ENCODE measurements around the gene HEXIM1. TPM values are rescaled to one million over a fixed set of nuclear protein-coding genes. Genes with fewer than 3 reads are reported as not detected.

The HEXIM1 gene
- total RNA-seq, 4 donors from 2014 or later: 32.1 to 58.2 (median 45.3) TPM

DNA sequence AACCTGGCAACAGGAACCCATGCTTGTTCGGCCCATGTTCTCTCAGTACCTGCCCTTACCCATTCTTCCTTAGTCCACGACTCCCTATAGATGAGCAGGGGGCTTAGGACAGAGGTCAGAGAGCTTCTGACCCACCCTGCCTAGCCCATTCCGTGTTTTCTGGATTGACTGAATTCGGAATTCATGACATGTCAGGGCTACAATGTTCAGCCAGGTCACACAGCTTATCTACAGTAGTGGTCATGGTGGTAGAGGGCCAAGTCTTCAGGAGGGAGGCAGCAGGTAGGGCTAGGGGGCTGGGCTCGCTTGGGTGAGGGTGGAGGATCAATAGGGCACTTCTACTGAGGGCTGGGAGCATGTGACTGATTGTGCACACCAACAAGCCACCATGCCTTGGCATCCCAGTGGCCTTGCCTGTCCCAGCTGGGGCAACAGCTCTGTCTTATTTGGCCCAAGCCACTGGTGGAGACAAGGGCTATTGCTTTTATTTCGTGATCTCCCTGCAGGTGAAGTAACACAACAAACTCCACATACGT, 16.5 kb downstream of the HEXIM1 start:
- WGBS: 86% methylated on average over 6 of the region's 7 CpGs
- TF ChIP-seq, protein P1, sequence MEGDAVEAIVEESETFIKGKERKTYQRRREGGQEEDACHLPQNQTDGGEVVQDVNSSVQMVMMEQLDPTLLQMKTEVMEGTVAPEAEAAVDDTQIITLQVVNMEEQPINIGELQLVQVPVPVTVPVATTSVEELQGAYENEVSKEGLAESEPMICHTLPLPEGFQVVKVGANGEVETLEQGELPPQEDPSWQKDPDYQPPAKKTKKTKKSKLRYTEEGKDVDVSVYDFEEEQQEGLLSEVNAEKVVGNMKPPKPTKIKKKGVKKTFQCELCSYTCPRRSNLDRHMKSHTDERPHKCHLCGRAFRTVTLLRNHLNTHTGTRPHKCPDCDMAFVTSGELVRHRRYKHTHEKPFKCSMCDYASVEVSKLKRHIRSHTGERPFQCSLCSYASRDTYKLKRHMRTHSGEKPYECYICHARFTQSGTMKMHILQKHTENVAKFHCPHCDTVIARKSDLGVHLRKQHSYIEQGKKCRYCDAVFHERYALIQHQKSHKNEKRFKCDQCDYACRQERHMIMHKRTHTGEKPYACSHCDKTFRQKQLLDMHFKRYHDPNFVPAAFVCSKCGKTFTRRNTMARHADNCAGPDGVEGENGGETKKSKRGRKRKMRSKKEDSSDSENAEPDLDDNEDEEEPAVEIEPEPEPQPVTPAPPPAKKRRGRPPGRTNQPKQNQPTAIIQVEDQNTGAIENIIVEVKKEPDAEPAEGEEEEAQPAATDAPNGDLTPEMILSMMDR (IDR thresholded peaks at IDR 0.05): no peak
- TF ChIP-seq POLR2AphosphoS5 (IDR thresholded peaks at IDR 0.05): no peak
- TF ChIP-seq POLR2A (IDR thresholded peaks at IDR 0.05; ENCODE audit: low read depth): no peak
- no peak for TF ChIP-seq EP300 (IDR thresholded peaks at IDR 0.05)
- DNase-seq (ENCODE audit: extremely low spot score): no peak
- Histone ChIP-seq H3K4me1 (peaks cover 13 to 20% (median 16%) of the 10 kb centered on the region in 4 donors), H3K27me3 (no peaks in the 10 kb centered on the region), H3K36me3 (peaks cover 0 to 12% (median 9%) of the 10 kb centered on the region in 4 donors), H3K27ac (replicated peaks in 1 of 4) (no peak overlapping the region), H3K4me3 (no peak overlapping the region), H3K9me3 (no peaks in the 10 kb centered on the region)
- intact Hi-C loops (cut with DNase I): no loop called here

GRCh38 chr17:45168991-45169752, 20.9 kb downstream of the HEXIM1 start:
- peaks cover 25 to 44% (median 40%) of the 10 kb centered on the region in 4 donors for H3K4me1 ChIP-seq
- no peak overlapping the region for H3K4me3 ChIP-seq
- no peak for TF ChIP-seq POLR2A (IDR thresholded peaks at IDR 0.05; ENCODE audit: low read depth)
- TF ChIP-seq POLR2AphosphoS5 (IDR thresholded peaks at IDR 0.05): no peak
- TF ChIP-seq, protein P1 (IDR thresholded peaks at IDR 0.05): no peak
- no peak for TF ChIP-seq EP300 (IDR thresholded peaks at IDR 0.05)
- peaks cover 0 to 12% (median 10%) of the 10 kb centered on the region in 4 donors for H3K36me3 ChIP-seq
- intact Hi-C loops (cut with DNase I): no loop called here
- H3K27me3 ChIP-seq: no peaks in the 10 kb centered on the region
- peak overlapping the region in 3 of 4 donors; percentile 88 to 93 (median 88) for H3K27ac ChIP-seq (replicated peaks in 1 of 4)
- DNase-seq (ENCODE audit: extremely low spot score): no peak
- H3K9me3 ChIP-seq: no peaks in the 10 kb centered on the region
- WGBS: 91% methylated on average over 12 of the region's 43 CpGs

DNA sequence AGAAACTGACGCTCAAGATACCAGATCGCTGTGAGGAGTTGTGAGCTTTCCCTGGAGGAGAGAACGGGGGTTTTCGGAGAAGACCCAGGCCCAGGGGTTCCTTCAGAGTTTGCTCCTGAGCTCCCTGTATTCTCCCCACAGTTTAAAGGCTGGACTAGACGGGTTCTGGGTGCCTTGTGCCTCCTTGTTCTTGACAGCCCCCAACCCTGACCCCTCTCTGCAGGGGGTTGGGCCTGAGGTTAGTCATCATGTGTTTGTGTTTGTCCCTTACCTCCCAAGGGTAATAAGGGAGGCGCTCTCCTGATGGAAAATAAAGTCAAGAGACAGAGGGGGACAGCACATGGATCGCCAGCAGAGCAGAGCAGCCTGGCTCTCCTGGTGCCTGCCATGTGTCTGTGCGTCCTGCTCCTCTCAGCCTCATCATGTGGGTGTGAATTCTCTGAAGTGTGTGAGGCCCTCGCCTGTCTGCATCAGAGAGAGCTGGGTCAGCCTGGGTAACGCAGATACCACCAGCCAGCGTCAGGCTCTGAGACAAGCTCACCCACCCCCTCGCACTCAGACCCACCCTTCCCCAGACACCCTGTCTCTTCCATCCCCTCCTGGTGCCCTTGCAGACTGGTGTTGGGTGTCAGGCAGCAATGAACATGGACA, 22.1 kb downstream of the HEXIM1 start:
- 72% methylated on average over 11 of the region's 12 CpGs for WGBS
- peaks cover 0 to 12% (median 10%) of the 10 kb centered on the region in 4 donors for H3K36me3 ChIP-seq
- intact Hi-C loops (cut with DNase I): no loop called here
- no peaks in the 10 kb centered on the region for H3K9me3 ChIP-seq
- peaks cover 25 to 44% (median 40%) of the 10 kb centered on the region in 4 donors for H3K4me1 ChIP-seq
- no peaks in the 10 kb centered on the region for H3K27me3 ChIP-seq
- DNase-seq (ENCODE audit: extremely low spot score): no peak
- peak overlapping the region in 3 of 4 donors; percentile 49 to 63 (median 54) for H3K4me3 ChIP-seq
- peak overlapping the region; percentile 88 to 97 (median 90) for H3K27ac ChIP-seq (replicated peaks in 1 of 4)
- no peak for TF ChIP-seq EP300 (IDR thresholded peaks at IDR 0.05)
- TF ChIP-seq POLR2A (IDR thresholded peaks at IDR 0.05; ENCODE audit: low read depth): no peak
- TF ChIP-seq, protein P1 (IDR thresholded peaks at IDR 0.05): no peak
- no peak for TF ChIP-seq POLR2AphosphoS5 (IDR thresholded peaks at IDR 0.05)

DNA sequence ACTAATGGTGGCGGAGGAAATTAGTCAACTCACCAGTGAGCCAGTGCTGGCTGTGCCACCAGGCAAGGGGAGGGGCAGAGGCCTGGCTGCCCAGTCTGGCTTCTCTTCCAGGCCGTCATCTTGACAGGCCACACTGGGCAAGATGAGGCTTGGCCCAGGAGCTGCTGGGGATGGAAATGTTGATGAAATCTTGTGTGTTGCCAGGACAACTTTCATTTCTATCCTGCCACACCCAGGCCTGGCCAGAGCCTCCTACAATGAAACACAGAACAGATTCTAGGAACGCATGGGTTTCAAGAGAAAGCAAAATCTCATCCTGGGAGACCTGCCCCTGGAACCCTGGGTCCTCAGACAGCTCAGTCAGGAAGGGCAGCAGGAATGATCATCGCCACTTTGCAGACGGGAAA, 22.7 kb downstream of the HEXIM1 start:
- WGBS: 6% methylated on average over 2 of the region's 5 CpGs
- peaks cover 0 to 12% (median 10%) of the 10 kb centered on the region in 4 donors for H3K36me3 ChIP-seq
- peak; percentile 94 for DNase-seq (ENCODE audit: extremely low spot score)
- no peak for TF ChIP-seq EP300 (IDR thresholded peaks at IDR 0.05)
- peak; percentile 71 to 83 for TF ChIP-seq POLR2AphosphoS5 (IDR thresholded peaks at IDR 0.05)
- peak overlapping the region; percentile 48 to 63 (median 52) for H3K4me3 ChIP-seq
- H3K9me3 ChIP-seq: no peaks in the 10 kb centered on the region
- H3K4me1 ChIP-seq: peaks cover 25 to 49% (median 44%) of the 10 kb centered on the region in 4 donors
- H3K27ac ChIP-seq (replicated peaks in 1 of 4): peak overlapping the region; percentile 88 to 97 (median 90)
- intact Hi-C loops (cut with DNase I): no loop called here
- H3K27me3 ChIP-seq: no peaks in the 10 kb centered on the region
